Uterus (tissue), 2 donors: ENCODE results near the gene SRRM3.

ENCODE experiments used
- POLR2A ChIP-seq, 2 donors: fragments of 450-650 bp; IDR thresholded peaks; one replicate each; pipeline ENCODE4 v1.6.1; 2016; ENCODE audit warnings: antibody characterized with exemption in 2 of 2, mild to moderate bottlenecking in 1 of 2, moderate library complexity in 1 of 2
- TF ChIP-seq, protein P1 (sequence below), 4 experiments: fragments of 200-600 bp in 2 of 4; fragments of 450-650 bp in 2 of 4; sonication (generic) in 2 of 4; IDR thresholded peaks; one replicate each; pipeline ENCODE4 v1.5.1; 2016 to 2019; ENCODE audit warnings: antibody characterized with exemption in 4 of 4, mild to moderate bottlenecking in 2 of 4, moderate library complexity in 1 of 4

DNA sequence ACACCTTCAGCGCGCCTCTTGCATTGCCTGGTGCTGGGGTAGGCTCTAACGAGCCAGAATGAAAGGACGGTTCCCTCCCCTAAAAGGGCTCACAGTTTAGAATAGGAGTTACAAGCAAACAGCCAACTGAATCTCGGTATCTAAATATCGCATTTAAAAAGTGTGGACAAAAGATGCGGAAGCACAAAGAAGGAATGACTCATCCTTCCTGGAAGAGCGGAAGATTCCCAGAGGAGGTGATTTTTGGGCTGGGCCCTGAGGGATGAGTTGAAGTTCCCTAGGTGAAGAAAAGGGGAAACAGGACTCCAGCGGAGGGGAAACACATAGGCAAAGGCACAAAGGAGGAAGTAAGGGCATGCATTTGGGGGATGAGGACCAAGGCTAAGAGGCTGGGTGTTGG is 29.9 kb downstream of the SRRM3 start:
- TF ChIP-seq, protein P1, sequence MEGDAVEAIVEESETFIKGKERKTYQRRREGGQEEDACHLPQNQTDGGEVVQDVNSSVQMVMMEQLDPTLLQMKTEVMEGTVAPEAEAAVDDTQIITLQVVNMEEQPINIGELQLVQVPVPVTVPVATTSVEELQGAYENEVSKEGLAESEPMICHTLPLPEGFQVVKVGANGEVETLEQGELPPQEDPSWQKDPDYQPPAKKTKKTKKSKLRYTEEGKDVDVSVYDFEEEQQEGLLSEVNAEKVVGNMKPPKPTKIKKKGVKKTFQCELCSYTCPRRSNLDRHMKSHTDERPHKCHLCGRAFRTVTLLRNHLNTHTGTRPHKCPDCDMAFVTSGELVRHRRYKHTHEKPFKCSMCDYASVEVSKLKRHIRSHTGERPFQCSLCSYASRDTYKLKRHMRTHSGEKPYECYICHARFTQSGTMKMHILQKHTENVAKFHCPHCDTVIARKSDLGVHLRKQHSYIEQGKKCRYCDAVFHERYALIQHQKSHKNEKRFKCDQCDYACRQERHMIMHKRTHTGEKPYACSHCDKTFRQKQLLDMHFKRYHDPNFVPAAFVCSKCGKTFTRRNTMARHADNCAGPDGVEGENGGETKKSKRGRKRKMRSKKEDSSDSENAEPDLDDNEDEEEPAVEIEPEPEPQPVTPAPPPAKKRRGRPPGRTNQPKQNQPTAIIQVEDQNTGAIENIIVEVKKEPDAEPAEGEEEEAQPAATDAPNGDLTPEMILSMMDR (IDR thresholded peaks at IDR 0.05), result no peak
- no peak for TF ChIP-seq POLR2A (IDR thresholded peaks at IDR 0.05)
